Neural cell (in vitro differentiated cells): Measurements from ENCODE around the gene ADRA2B. TPM values are rescaled to one million over a fixed set of nuclear protein-coding genes. Genes with fewer than 3 reads are reported as not detected.

Source experiments
- H2AFZ ChIP-seq: fragments of 200-600, 300-800 bp; sonication (generic), shearing (Covaris generic); 2 replicates; pipeline ENCODE4 v1.6.0; 2014; ENCODE audit warnings: low read depth, mild to moderate bottlenecking, antibody characterized with exemption, low read length, moderate library complexity
- H3F3A ChIP-seq: fragments of 200-600 bp; shearing (Covaris generic); 2 replicates; pipeline ENCODE4 v1.6.1; 2016; ENCODE audit warnings: mild to moderate bottlenecking, moderate library complexity, mixed read lengths, antibody characterized with exemption, low read length; ENCODE audit not compliant: insufficient read depth, poor library complexity, severe bottlenecking
- H3K27ac ChIP-seq: fragments of 200-600, 300-800 bp; sonication (generic), shearing (Covaris generic); 2 replicates; pipeline ENCODE4 v1.5.1; 2014; ENCODE audit warnings: mild to moderate bottlenecking, low read length, moderate library complexity
- H3K27me3 ChIP-seq: fragments of 300-800, 200-600 bp; sonication (generic), shearing (Covaris generic); 2 replicates; pipeline ENCODE4 v1.6.0; 2014; ENCODE audit warnings: mild to moderate bottlenecking, low read depth, low read length, moderate library complexity; ENCODE audit not compliant: insufficient read depth
- H3K36me3 ChIP-seq: fragments of 300-800, 200-600 bp; sonication (generic), shearing (Covaris generic); 2 replicates; pipeline ENCODE4 v1.5.1; 2014; ENCODE audit warnings: mild to moderate bottlenecking, antibody characterized with exemption, low read length, moderate library complexity; ENCODE audit not compliant: insufficient read depth
- H3K4me2 ChIP-seq: fragments of 300-800, 200-600 bp; sonication (generic), shearing (Covaris generic); 2 replicates; pipeline ENCODE4 v1.6.0; 2014; ENCODE audit warnings: mild to moderate bottlenecking, low read length
- H3K4me3 ChIP-seq: fragments of 300-800, 200-600 bp; sonication (generic), shearing (Covaris generic); 2 replicates; pipeline ENCODE4 v1.5.1; 2014; ENCODE audit warnings: mild to moderate bottlenecking, low read length, moderate library complexity
- H3K79me2 ChIP-seq: fragments of 200-600 bp; shearing (Covaris generic); replicated peaks from 2 replicates; pipeline ENCODE4 v1.6.0; 2014; ENCODE audit warnings: mild to moderate bottlenecking, low read length, moderate library complexity; ENCODE audit not compliant: insufficient read depth
- H3K9ac ChIP-seq: fragments of 300-800, 200-600 bp; sonication (generic), shearing (Covaris generic); 2 replicates; pipeline ENCODE4 v1.6.1; 2016; ENCODE audit warnings: mild to moderate bottlenecking, low read length, mixed read lengths
- H3K9me2 ChIP-seq: fragments of 200-600 bp; shearing (Covaris generic); 2 replicates; pipeline ENCODE4 v1.6.1; 2016; ENCODE audit warnings: mild to moderate bottlenecking, low read length, mixed read lengths; ENCODE audit not compliant: insufficient read depth
- H3K9me3 ChIP-seq: fragments of 200-600, 300-800 bp; sonication (generic), shearing (Covaris generic); 2 replicates; pipeline ENCODE4 v1.6.1; 2016; ENCODE audit warnings: mild to moderate bottlenecking, mixed run types, low read length, moderate library complexity, mixed read lengths
- H4K20me1 ChIP-seq: fragments of 200-600 bp; shearing (Covaris generic); 2 replicates; pipeline ENCODE4 v1.6.1; 2016; ENCODE audit warnings: mild to moderate bottlenecking, mixed run types; ENCODE audit not compliant: insufficient read depth
- CTCF ChIP-seq: fragments of 450-650 bp; IDR thresholded peaks from 2 replicates; pipeline ENCODE4 v1.5.1; 2014; ENCODE audit warnings: antibody characterized with exemption, mild to moderate bottlenecking, moderate library complexity; ENCODE audit not compliant: poor library complexity, severe bottlenecking
- EP300 ChIP-seq: fragments of 450-650 bp; conservative IDR thresholded peaks from 2 replicates; pipeline ENCODE4 v1.6.1; 2014; ENCODE audit warnings: antibody characterized with exemption, mild to moderate bottlenecking, moderate library complexity; ENCODE audit not compliant: poor library complexity, severe bottlenecking
- EZH2 ChIP-seq: fragments of 200-600, 300-800 bp; shearing (Covaris generic), sonication (generic); IDR thresholded peaks from 2 replicates; pipeline ENCODE4 v1.6.1; 2014; ENCODE audit warnings: antibody characterized with exemption, low read length, borderline replicate concordance, mild to moderate bottlenecking; ENCODE audit not compliant: insufficient read depth, poor library complexity, severe bottlenecking
- MXI1 ChIP-seq: fragments of 450-650 bp; conservative IDR thresholded peaks from 2 replicates; pipeline ENCODE4 v1.6.1; 2014; ENCODE audit warnings: antibody characterized with exemption, mild to moderate bottlenecking; ENCODE audit not compliant: poor library complexity, severe bottlenecking
- POLR2AphosphoS5 ChIP-seq: IDR thresholded peaks from 2 replicates; pipeline ENCODE4 v1.6.1; 2012
- RAD21 ChIP-seq: fragments of 450-650 bp; conservative IDR thresholded peaks from 2 replicates; pipeline ENCODE4 v1.6.1; 2014; ENCODE audit warnings: antibody characterized with exemption, mild to moderate bottlenecking, moderate library complexity
- SMC3 ChIP-seq: fragments of 450-650 bp; conservative IDR thresholded peaks from 2 replicates; pipeline ENCODE4 v1.6.1; 2014; ENCODE audit warnings: antibody characterized with exemption, mild to moderate bottlenecking, moderate library complexity; ENCODE audit not compliant: poor library complexity
- TAF1 ChIP-seq: IDR thresholded peaks from 2 replicates; pipeline ENCODE4 v1.6.1; 2012; ENCODE audit warnings: low read depth
- polyA plus RNA-seq: library from polyadenylated mRNA; depleted of rRNA; stranded (reverse); fragments of >200 nt; gene quantifications from 2 replicates; pipeline ENCODE4 v1.2.3, GENCODE V29; 2014
- TF ChIP-seq, protein P1 (sequence below): IDR thresholded peaks from 2 replicates; pipeline ENCODE4 v1.6.1; 2012; ENCODE audit warnings: borderline replicate concordance

The ADRA2B gene
- polyA plus RNA-seq, 1 donor from 2014 or later: not detected

DNA sequence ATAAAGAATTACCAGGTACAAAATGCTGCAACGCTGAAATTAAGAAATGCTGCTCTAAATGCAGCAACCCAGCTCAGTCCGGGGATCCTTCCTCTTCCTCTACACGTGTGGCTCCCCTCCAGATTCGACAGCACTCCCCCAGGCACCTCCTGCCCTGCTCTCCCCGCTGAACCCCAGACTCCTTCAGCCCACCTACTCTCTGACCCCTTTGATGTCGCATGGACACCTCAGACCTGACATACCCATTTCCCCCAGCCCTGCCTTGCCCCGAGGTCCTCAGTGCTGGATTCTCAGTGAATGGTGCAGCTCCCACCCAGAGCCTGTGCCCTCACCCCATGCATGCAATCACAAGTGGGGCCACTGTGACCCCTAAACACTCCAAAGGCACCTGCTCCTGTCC, 4.6 kb upstream of the ADRA2B start:
- H3F3A ChIP-seq: no peaks in the 10 kb centered on the region
- no peaks in the 10 kb centered on the region for H3K9me3 ChIP-seq
- no peak overlapping the region for H3K9ac ChIP-seq
- no peaks in the 10 kb centered on the region for H4K20me1 ChIP-seq
- peaks cover 22% of the 10 kb centered on the region for H3K27me3 ChIP-seq
- no peak overlapping the region for H3K27ac ChIP-seq
- TF ChIP-seq EZH2: no peak
- no peak for TF ChIP-seq SMC3
- no peak for TF ChIP-seq POLR2AphosphoS5
- TF ChIP-seq CTCF: no peak
- TF ChIP-seq RAD21: no peak
- TF ChIP-seq MXI1: no peak
- TF ChIP-seq EP300: no peak
- TF ChIP-seq, protein P1, sequence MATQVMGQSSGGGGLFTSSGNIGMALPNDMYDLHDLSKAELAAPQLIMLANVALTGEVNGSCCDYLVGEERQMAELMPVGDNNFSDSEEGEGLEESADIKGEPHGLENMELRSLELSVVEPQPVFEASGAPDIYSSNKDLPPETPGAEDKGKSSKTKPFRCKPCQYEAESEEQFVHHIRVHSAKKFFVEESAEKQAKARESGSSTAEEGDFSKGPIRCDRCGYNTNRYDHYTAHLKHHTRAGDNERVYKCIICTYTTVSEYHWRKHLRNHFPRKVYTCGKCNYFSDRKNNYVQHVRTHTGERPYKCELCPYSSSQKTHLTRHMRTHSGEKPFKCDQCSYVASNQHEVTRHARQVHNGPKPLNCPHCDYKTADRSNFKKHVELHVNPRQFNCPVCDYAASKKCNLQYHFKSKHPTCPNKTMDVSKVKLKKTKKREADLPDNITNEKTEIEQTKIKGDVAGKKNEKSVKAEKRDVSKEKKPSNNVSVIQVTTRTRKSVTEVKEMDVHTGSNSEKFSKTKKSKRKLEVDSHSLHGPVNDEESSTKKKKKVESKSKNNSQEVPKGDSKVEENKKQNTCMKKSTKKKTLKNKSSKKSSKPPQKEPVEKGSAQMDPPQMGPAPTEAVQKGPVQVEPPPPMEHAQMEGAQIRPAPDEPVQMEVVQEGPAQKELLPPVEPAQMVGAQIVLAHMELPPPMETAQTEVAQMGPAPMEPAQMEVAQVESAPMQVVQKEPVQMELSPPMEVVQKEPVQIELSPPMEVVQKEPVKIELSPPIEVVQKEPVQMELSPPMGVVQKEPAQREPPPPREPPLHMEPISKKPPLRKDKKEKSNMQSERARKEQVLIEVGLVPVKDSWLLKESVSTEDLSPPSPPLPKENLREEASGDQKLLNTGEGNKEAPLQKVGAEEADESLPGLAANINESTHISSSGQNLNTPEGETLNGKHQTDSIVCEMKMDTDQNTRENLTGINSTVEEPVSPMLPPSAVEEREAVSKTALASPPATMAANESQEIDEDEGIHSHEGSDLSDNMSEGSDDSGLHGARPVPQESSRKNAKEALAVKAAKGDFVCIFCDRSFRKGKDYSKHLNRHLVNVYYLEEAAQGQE: no peak
- TF ChIP-seq TAF1: no peak
- no peaks in the 10 kb centered on the region for H3K9me2 ChIP-seq
- H3K79me2 ChIP-seq: no peaks in the 10 kb centered on the region
- no peak overlapping the region for H3K4me2 ChIP-seq
- H2AFZ ChIP-seq: no peak overlapping the region
- H3K4me3 ChIP-seq: no peak overlapping the region
- H3K36me3 ChIP-seq: no peaks in the 10 kb centered on the region

DNA sequence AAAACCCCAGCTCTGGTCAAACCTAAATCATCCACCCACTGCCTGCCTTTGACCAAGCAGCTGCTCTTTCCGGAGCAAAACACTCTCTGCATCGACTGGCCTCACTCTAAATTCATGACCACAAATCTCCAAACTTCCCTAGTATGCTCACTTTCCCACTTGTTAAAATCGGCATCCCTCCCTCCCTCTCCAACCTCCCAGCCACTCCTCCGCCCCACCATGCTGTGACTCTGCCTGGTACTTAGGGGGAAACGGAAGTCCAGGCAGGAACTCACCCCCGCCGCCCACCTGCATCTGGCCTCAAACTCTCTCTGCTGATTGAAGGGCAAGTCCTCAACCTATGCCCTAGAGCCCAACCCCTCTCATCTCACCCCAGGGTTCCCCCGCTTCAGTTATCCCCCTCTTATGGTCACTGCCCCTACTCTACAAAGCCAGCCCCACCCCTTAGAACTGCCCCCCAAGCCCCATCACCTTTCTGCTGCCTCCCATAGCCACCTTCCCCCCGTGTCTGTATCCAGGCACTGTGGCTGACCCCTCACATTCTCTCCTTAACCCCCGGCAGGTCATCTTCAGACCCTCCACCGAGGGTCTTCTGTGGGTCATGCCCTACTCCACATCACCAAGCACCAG, 3.8 kb upstream of the ADRA2B start:
- Histone ChIP-seq H3K4me3 (no peak overlapping the region), H3K4me2 (no peak overlapping the region), H3K36me3 (no peaks in the 10 kb centered on the region), H3K9me3 (peaks cover 6% of the 10 kb centered on the region), H3K79me2 (no peaks in the 10 kb centered on the region), H4K20me1 (no peaks in the 10 kb centered on the region), H3K9ac (no peak overlapping the region), H2AFZ (no peak overlapping the region), H3K27ac (no peak overlapping the region), H3K27me3 (peaks cover 25% of the 10 kb centered on the region), H3K9me2 (no peaks in the 10 kb centered on the region), H3F3A (no peaks in the 10 kb centered on the region)
- no peak for TF ChIP-seq CTCF
- no peak for TF ChIP-seq TAF1
- TF ChIP-seq, protein P1: no peak
- no peak for TF ChIP-seq POLR2AphosphoS5
- no peak for TF ChIP-seq EZH2
- TF ChIP-seq SMC3: no peak
- TF ChIP-seq MXI1: no peak
- no peak for TF ChIP-seq EP300
- no peak for TF ChIP-seq RAD21
